ENCODE results near the gene PRPF6. TPM values are rescaled to one million over a fixed set of nuclear protein-coding genes. Genes with fewer than 3 reads are reported as not detected.
A peak's percentile ranks its signal among the peaks of the same experiment; 100 is the strongest.

PRPF6 gene
- total and polyA plus RNA-seq, 10 donors, result 39.9 to 71.1 (median 60.8) TPM

- H3K9me3 ChIP-seq, result no peaks in the 10 kb centered on the region
- DNase-seq, result peak; percentile 79
- H3K4me3 ChIP-seq, result no peak overlapping the region
- no peak for TF ChIP-seq POLR2A (IDR thresholded peaks at IDR 0.05)
- TF ChIP-seq POLR2AphosphoS5 (IDR thresholded peaks at IDR 0.05), result peak in 2 of 3 donors; percentile 9 to 45
- peaks cover 17 to 87% (median 60%) of the 10 kb centered on the region in 6 donors for H3K4me1 ChIP-seq
- intact Hi-C loops (cut with DNase I; ENCODE audit: low total_unique reads), result no loop called here
- peak overlapping the region in 3 of 8 donors; percentile 45 to 92 (median 87) for H3K27ac ChIP-seq
- 86 to 95% (median 92%) methylated on average over 11 to 35 of the region's 35 CpGs for WGBS, 5 donors
- H3K36me3 ChIP-seq, result peaks cover 0 to 68% (median 59%) of the 10 kb centered on the region in 6 donors
- H3K27me3 ChIP-seq (replicated peaks in 1 of 7), result no peaks in the 10 kb centered on the region
Observed at GRCh38 chr20:63944078-63944941, 36.6 kb upstream of the PRPF6 start.

DNA sequence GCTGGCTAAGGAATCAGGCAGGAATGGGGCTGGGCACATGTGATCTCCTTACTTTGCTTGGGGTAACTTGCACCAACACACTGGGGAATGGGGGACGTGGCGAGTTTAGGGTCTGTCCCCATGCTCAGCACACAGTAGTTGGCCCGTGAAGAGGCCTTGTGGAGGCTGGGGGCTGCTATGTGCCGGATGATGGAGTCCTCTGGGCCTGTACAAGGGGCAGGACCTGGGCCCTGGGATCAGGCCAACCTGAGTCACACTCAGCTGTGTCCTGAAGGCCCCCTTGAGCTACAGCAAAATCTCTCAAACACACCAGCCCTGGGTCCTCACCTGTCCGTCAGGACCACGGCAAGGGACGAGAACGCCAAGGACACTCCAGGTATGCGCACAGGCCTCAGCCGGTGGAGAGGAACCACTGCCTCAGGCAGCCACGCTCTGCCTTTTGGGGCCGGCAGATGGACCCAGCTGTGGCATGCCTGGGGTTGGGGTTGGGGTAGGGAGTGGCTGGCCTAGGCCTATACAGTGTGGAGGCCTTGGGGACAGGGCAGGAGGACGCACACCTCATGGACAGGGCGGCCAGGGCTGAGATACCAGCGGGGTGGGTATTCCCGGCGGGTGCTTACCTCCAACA, 35.8 kb upstream of the PRPF6 start:
- TF ChIP-seq CTCF (IDR thresholded peaks at IDR 0.05 in 8 of 11, conservative IDR thresholded peaks at IDR 0.05 in 3 of 11) (no peak), POLR2AphosphoS5 (IDR thresholded peaks at IDR 0.05) (peak in 2 of 3 donors; percentile 20 to 42)
- Histone ChIP-seq H3K27me3 (replicated peaks in 1 of 7) (no peaks in the 10 kb centered on the region), H3K4me3 (no peak overlapping the region), H3K4me1 (peaks cover 25 to 89% (median 67%) of the 10 kb centered on the region in 6 donors), H3K36me3 (peaks cover 0 to 60% (median 52%) of the 10 kb centered on the region in 6 donors), H3K9me3 (no peaks in the 10 kb centered on the region), H3K27ac (peak overlapping the region in 2 of 8 donors; percentile 45 to 84)
- WGBS, 5 donors, result 89 to 96% (median 92%) methylated on average over 16 to 17 of the region's 17 CpGs
- intact Hi-C loops (cut with DNase I; ENCODE audit: low total_unique reads), result no loop called here
- peak; percentile 76 for DNase-seq

DNA sequence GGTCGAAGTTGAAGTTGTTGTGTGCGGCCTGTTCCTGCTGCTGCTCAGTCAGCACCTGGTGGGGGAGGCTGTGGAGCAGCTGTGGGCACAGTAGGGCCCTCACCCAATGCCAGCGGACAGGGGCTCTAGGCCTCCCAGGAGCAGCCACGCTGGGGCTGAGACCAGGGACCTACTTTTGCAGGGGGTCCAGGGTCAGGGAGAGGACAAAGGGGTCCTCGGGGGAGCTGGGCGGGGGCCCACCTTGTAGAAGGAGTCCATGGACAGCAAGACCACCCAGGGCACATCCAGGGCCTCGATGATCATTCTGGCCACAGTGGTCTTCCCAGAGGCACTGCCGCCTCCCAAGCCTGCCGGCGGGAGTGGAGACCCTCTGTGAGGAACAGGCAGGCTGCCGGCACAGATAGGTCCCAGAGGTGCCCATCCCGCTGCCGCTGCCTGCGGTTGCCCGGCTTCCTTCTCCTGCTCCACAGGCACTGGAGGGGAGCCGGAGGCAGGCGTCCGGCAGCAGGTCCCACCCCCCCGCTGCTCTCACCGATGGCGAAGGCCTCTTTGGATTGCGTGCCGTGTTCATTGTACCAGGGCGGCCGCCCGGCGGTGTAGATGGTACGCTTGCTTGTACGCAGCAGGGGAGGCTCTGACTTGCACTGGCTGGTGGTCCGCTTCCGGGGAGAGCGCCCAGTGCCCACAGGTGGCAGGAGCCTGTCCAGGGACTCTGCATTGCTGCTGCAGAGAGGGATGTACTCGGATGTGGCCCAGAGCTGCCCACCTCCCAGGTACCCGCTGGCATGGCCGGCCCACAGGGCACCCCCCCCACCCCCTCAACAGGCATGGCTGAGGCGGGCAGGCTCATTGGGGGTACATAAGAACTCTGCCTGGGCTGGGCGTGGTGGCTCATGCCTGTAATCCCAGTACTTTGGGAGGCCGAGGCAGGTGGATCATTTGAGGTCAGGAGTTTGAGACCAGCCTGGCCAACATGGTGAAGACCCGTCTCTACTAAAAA, 34.7 kb upstream of the PRPF6 start:
- peaks cover 0 to 57% (median 41%) of the 10 kb centered on the region in 6 donors for H3K36me3 ChIP-seq
- TF ChIP-seq POLR2AphosphoS5 (IDR thresholded peaks at IDR 0.05), result peak in 1 of 3 donors; percentile 64
- TF ChIP-seq POLR2A (IDR thresholded peaks at IDR 0.05), result no peak
- no peaks in the 10 kb centered on the region for H3K27me3 ChIP-seq (replicated peaks in 1 of 7)
- intact Hi-C loops (cut with DNase I; ENCODE audit: low total_unique reads), result no loop called here
- DNase-seq, result peak; percentile 79
- 91 to 97% (median 93%) methylated on average over 22 to 39 of the region's 39 CpGs for WGBS, 5 donors
- peaks cover 36 to 89% (median 73%) of the 10 kb centered on the region in 6 donors for H3K4me1 ChIP-seq
- no peaks in the 10 kb centered on the region for H3K9me3 ChIP-seq
- H3K27ac ChIP-seq, result peak overlapping the region in 4 of 8 donors; percentile 45 to 84 (median 82)
- H3K4me3 ChIP-seq, result no peak overlapping the region

DNA sequence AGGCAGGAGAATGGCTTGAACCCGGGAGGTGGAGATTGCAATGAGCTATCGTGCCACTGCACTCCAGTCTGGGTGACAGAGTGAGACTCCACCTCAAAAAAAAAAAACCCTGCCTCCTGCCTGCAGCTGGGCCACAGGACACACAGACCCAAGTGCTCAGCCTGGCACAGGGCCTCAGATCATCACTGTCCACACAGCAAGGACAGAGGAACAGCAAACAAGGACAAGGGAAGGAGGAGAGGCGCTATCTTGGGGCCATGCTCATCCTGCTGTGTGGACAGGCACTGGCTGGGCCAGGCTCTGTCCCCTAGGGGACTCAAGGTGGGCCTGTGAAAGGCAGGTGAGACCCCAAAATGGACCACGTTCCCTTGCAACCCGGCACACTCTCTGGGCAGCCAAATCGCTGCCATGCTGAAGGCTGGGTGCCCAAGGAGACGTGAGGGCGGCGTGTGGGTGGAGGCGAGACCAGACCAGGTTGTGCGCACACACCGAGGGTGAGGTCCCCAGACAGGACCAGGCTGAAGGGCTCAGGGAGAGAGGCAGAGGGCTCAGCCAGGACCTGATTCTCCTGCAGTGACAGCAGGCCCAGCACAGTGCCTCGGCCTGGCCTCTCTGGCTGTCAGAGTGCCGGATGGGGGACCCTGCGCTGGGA, 33.8 kb upstream of the PRPF6 start:
- peaks cover 42 to 92% (median 77%) of the 10 kb centered on the region in 6 donors for H3K4me1 ChIP-seq
- peaks cover 0 to 61% (median 41%) of the 10 kb centered on the region in 6 donors for H3K36me3 ChIP-seq
- no peaks in the 10 kb centered on the region for H3K9me3 ChIP-seq
- 66 to 87% (median 78%) methylated on average over 12 to 15 of the region's 15 CpGs for WGBS, 5 donors
- TF ChIP-seq POLR2A (IDR thresholded peaks at IDR 0.05), result no peak
- TF ChIP-seq POLR2AphosphoS5 (IDR thresholded peaks at IDR 0.05), result peak; percentile 31 to 65 (median 57)
- TF ChIP-seq CTCF (IDR thresholded peaks at IDR 0.05 in 8 of 11, conservative IDR thresholded peaks at IDR 0.05 in 3 of 11), result peak in 2 of 11 experiments; percentile 10 to 38
- H3K4me3 ChIP-seq, result peak overlapping the region in 1 of 8 donors; percentile 63
- H3K27ac ChIP-seq, result peak overlapping the region in 6 of 8 donors; percentile 8 to 90 (median 82)
- peak; percentile 80 for DNase-seq
- intact Hi-C loops (cut with DNase I; ENCODE audit: low total_unique reads), result no loop called here
- no peaks in the 10 kb centered on the region for H3K27me3 ChIP-seq (replicated peaks in 1 of 7)

Data from spleen (tissue), 11 donors.